B cell (primary cell): ENCODE measurements around the gene PKDREJ.

Source experiments
- CTCF ChIP-seq: fragments of 200-600 bp; IDR thresholded peaks from one replicate; pipeline ENCODE4 v1.8.0; 2022; ENCODE audit warnings: antibody characterized with exemption, mild to moderate bottlenecking
- EZH2 ChIP-seq: IDR thresholded peaks from 2 replicates; pipeline ENCODE4 v1.6.1; 2012; ENCODE audit warnings: borderline replicate concordance, low read depth, mild to moderate bottlenecking, moderate library complexity, low read length; ENCODE audit not compliant: insufficient read depth, poor library complexity, severe bottlenecking

- TF ChIP-seq CTCF = no peak
- TF ChIP-seq EZH2 = no peak
Measured at GRCh38 chr22:46242076-46242475, 21.1 kb downstream of the PKDREJ start.
